SK-N-MC (cell line): ENCODE results near the gene ACOT4.
"Not testable (repeated sequence)": the region's sequence is repeated elsewhere in the genome, so short reads cannot be mapped to it uniquely, and the experiment has no call there.

Experiments used
- EZH2 ChIP-seq: fragments of 200-600 bp; sonication (generic); IDR thresholded peaks from one replicate; pipeline ENCODE4 v1.6.1; 2017; ENCODE audit warnings: antibody characterized with exemption
- POLR2AphosphoS5 ChIP-seq: IDR thresholded peaks from 2 replicates; pipeline ENCODE4 v1.6.1; 2012; ENCODE audit warnings: mild to moderate bottlenecking, low read depth, low read length, borderline replicate concordance

GRCh38 chr14:73566935-73567334 lies 24.7 kb upstream of the ACOT4 start:
- TF ChIP-seq EZH2, POLR2AphosphoS5: not testable (repeated sequence)
